T-cell (primary cell): Measurements from ENCODE around the gene ZNF800. TPM values are rescaled to one million over a fixed set of nuclear protein-coding genes. Genes with fewer than 3 reads are reported as not detected.

ENCODE experiments used
- ATAC-seq, 4 experiments: fragments of 200-7000 bp in 3 of 4; fragments of 150-1000 bp in 1 of 4; cut with Tn5 transposase; replicated peaks in 1 of 4; 1 replicate in 3 of 4; 2 replicates in 1 of 4; pipeline ENCODE4 v1.10.0; 2021; ENCODE audit warnings: moderate library complexity in 3 of 4, mild to moderate bottlenecking in 2 of 4, moderate number of reproducible peaks in 1 of 4
- CTCF ChIA-PET, 2 donors: fragments of 300-600 bp; sonication (Branson Sonifier 250); formaldehyde crosslinking; loops; one replicate each; lab custom pipeline; 2022; ENCODE audit warnings: antibody characterized with exemption in 2 of 2; lab: Charles Lee
- POLR2A ChIA-PET, 2 donors: fragments of 300-600 bp; sonication (Branson Sonifier 250); formaldehyde crosslinking; loops; one replicate each; lab custom pipeline; 2022; ENCODE audit warnings: antibody characterized with exemption in 2 of 2; lab: Charles Lee
- DNase-seq, 35 experiments: peaks; one replicate each; pipeline versions ENCODE4 v3.0.0 to v3.0.0-alpha.2; 2013 to 2023
- H3K27ac ChIP-seq: one replicate; pipeline ENCODE4 v1.5.1; 2013; ENCODE audit warnings: low read length
- H3K27me3 ChIP-seq, 2 experiments: replicated peaks in 1 of 2; 1 replicate in 1 of 2; 2 replicates in 1 of 2; pipeline versions ENCODE4 v1.6.1 to v1.7.0; 2013; ENCODE audit warnings: low read length in 1 of 2, mixed read lengths in 1 of 2; ENCODE audit not compliant: control insufficient read depth in 2 of 2, insufficient read depth in 2 of 2; ENCODE audit errors: extremely low read depth in 1 of 2
- H3K36me3 ChIP-seq, 2 donors: 1 replicate in 1 of 2; 2 replicates in 1 of 2; pipeline versions ENCODE4 v1.6.1 to v1.7.0; 2013; ENCODE audit warnings: low read length in 1 of 2; ENCODE audit not compliant: control insufficient read depth in 2 of 2, insufficient read depth in 1 of 2; ENCODE audit errors: extremely low read depth in 1 of 2
- H3K4me1 ChIP-seq, 2 experiments: 1 replicate in 1 of 2; 2 replicates in 1 of 2; pipeline versions ENCODE4 v1.6.1 to v1.7.0; 2013; ENCODE audit warnings: low read length in 2 of 2, mixed read lengths in 1 of 2; ENCODE audit not compliant: insufficient read depth in 2 of 2, control insufficient read depth in 1 of 2; ENCODE audit errors: extremely low read depth in 1 of 2
- H3K4me3 ChIP-seq, 2 donors: 1 replicate in 1 of 2; 2 replicates in 1 of 2; pipeline versions ENCODE4 v1.5.1 to v1.7.0; 2013; ENCODE audit warnings: mild to moderate bottlenecking in 2 of 2, low read length in 1 of 2, moderate library complexity in 1 of 2; ENCODE audit not compliant: control insufficient read depth in 1 of 2; ENCODE audit errors: extremely low read depth in 1 of 2
- H3K9me3 ChIP-seq: 2 replicates; pipeline ENCODE4 v1.7.0; 2013
- H3K27ac Mint-ChIP-seq, 2 donors: one replicate each; pipeline ENCODE4 v1.8.0; 2020 to 2021; ENCODE audit warnings: mild to moderate bottlenecking in 2 of 2, mixed read lengths in 2 of 2
- H3K27me3 Mint-ChIP-seq, 2 donors: one replicate each; pipeline ENCODE4 v1.8.0; 2021 to 2022; ENCODE audit warnings: mixed read lengths in 2 of 2
- H3K36me3 Mint-ChIP-seq: one replicate; pipeline ENCODE4 v1.8.0; 2021; ENCODE audit warnings: mixed read lengths
- H3K4me1 Mint-ChIP-seq, 3 donors: one replicate each; pipeline ENCODE4 v1.8.0; 2020 to 2022; ENCODE audit warnings: mixed read lengths in 3 of 3, mild to moderate bottlenecking in 1 of 3
- H3K4me3 Mint-ChIP-seq, 3 donors: one replicate each; pipeline ENCODE4 v1.8.0; 2020 to 2022; ENCODE audit warnings: mild to moderate bottlenecking in 3 of 3, mixed read lengths in 3 of 3, moderate library complexity in 3 of 3
- H3K9me3 Mint-ChIP-seq, 3 donors: one replicate each; pipeline ENCODE4 v1.8.0; 2020 to 2022; ENCODE audit warnings: mixed read lengths in 3 of 3
- WGBS: methylation state at CpG from one replicate; pipeline ENCODE4 v1.1.5; 2013; ENCODE audit warnings: missing lambda C conversion rate; ENCODE audit not compliant: insufficient coverage; 5-methylcytosine and 5-hydroxymethylcytosine counted together
- total RNA-seq, 35 experiments: library from RNA in 6 of 35; stranded (reverse) in 6 of 35; fragments of 120-200 nt in 1 of 35; gene quantifications; one replicate each; pipeline versions ENCODE4 v1.2.1 to v1.2.4 and lab custom pipeline; 2013 to 2026

Gene ZNF800
- total RNA-seq, 5 donors from 2014 or later (not counting 1 experiment from before 2014, with no cell fraction given) = 59.6 to 75.0 (median 64.3) TPM

- Mint-ChIP-seq H3K4me1 (no peaks in the 10 kb centered on the region), H3K27me3 (peaks cover 19 to 21% of the 10 kb centered on the region in 2 donors), H3K27ac (no peak overlapping the region), H3K4me3 (no peak overlapping the region), H3K9me3 (peaks cover 0 to 4% (median 4%) of the 10 kb centered on the region in 3 donors), H3K36me3 (peaks cover 3% of the 10 kb centered on the region)
- POLR2A ChIA-PET = no interaction called here
- no peaks in the 10 kb centered on the region for H3K9me3 ChIP-seq
- no peaks in the 10 kb centered on the region for H3K4me1 ChIP-seq
- CTCF ChIA-PET = interaction anchor here in 1 of 2 donors (0.7 kb wide), 1 partner anchor 25 kb away, joined by 4 read pairs; no protein-coding TSS in a partner anchor
- ATAC-seq = no peak
- no peaks in the 10 kb centered on the region for H3K36me3 ChIP-seq
- no CpG with 5 or more reads among the region's 5 CpGs for WGBS
- DNase-seq = no peak
- peaks cover 4 to 6% of the 10 kb centered on the region in 2 experiments for H3K27me3 ChIP-seq
- no peak overlapping the region for H3K27ac ChIP-seq
- no peak overlapping the region for H3K4me3 ChIP-seq
These were observed 54.9 kb downstream of the ZNF800 start for GRCh38 chr7:127337581-127337980.

GRCh38 chr7:127336458-127336857 lies 56.0 kb downstream of the ZNF800 start:
- Mint-ChIP-seq H3K27me3 (peaks cover 19 to 25% of the 10 kb centered on the region in 2 donors), H3K36me3 (no peaks in the 10 kb centered on the region), H3K4me1 (no peaks in the 10 kb centered on the region), H3K9me3 (no peaks in the 10 kb centered on the region), H3K4me3 (no peak overlapping the region), H3K27ac (no peak overlapping the region)
- no peak for DNase-seq
- Histone ChIP-seq H3K4me1 (no peaks in the 10 kb centered on the region), H3K9me3 (no peaks in the 10 kb centered on the region), H3K4me3 (no peak overlapping the region), H3K36me3 (no peaks in the 10 kb centered on the region), H3K27me3 (peaks cover 4 to 6% of the 10 kb centered on the region in 2 experiments), H3K27ac (no peak overlapping the region)
- no CpG with 5 or more reads among the region's 2 CpGs for WGBS
- ATAC-seq = no peak
- POLR2A ChIA-PET = no interaction called here
- CTCF ChIA-PET = interaction anchor here in 1 of 2 donors (0.6 kb wide), 1 partner anchor 146 kb away, joined by 3 read pairs; no protein-coding TSS in a partner anchor

GRCh38 chr7:127332880-127333279 lies 59.6 kb downstream of the ZNF800 start:
- ATAC-seq = no peak
- no peak for DNase-seq

GRCh38 chr7:127330070-127330469 lies 62.4 kb downstream of the ZNF800 start:
- Histone ChIP-seq H3K27ac (no peak overlapping the region), H3K4me3 (no peak overlapping the region), H3K9me3 (no peaks in the 10 kb centered on the region), H3K36me3 (no peaks in the 10 kb centered on the region), H3K4me1 (no peaks in the 10 kb centered on the region), H3K27me3 (peaks cover 0 to 4% of the 10 kb centered on the region in 2 experiments)
- ATAC-seq (no peak), DNase-seq (no peak)
- Mint-ChIP-seq H3K4me1 (no peaks in the 10 kb centered on the region), H3K36me3 (no peaks in the 10 kb centered on the region), H3K27me3 (peaks cover 18 to 22% of the 10 kb centered on the region in 2 donors), H3K9me3 (no peaks in the 10 kb centered on the region), H3K4me3 (no peak overlapping the region), H3K27ac (no peak overlapping the region)
- CTCF ChIA-PET = interaction anchor here in 1 of 2 donors (0.6 kb wide), 1 partner anchor 755 kb away, joined by 4 read pairs; no protein-coding TSS in a partner anchor
- POLR2A ChIA-PET = interaction anchor here in 1 of 2 donors (0.7 kb wide), 1 partner anchor 115 kb away, joined by 8 read pairs; no protein-coding TSS in a partner anchor
- WGBS = no CpG with 5 or more reads among the region's 1 CpG

More at GRCh38 chr7:127332880-127333279, 59.6 kb downstream of the ZNF800 start:
- no peaks in the 10 kb centered on the region for H3K9me3 ChIP-seq
- no peak overlapping the region for H3K27ac ChIP-seq
- Mint-ChIP-seq H3K4me3 (no peak overlapping the region), H3K36me3 (no peaks in the 10 kb centered on the region), H3K9me3 (no peaks in the 10 kb centered on the region), H3K27me3 (peaks cover 19 to 24% of the 10 kb centered on the region in 2 donors), H3K27ac (no peak overlapping the region), H3K4me1 (no peaks in the 10 kb centered on the region)
- no peaks in the 10 kb centered on the region for H3K4me1 ChIP-seq
- WGBS = no CpG with 5 or more reads among the region's 2 CpGs
- POLR2A ChIA-PET = no interaction called here
- H3K36me3 ChIP-seq = no peaks in the 10 kb centered on the region
- H3K4me3 ChIP-seq = no peak overlapping the region
- peaks cover 5 to 6% of the 10 kb centered on the region in 2 experiments for H3K27me3 ChIP-seq
- CTCF ChIA-PET = no interaction called here

GRCh38 chr7:127322832-127323493 lies 69.5 kb downstream of the ZNF800 start:
- 61% methylated on average over 5 of the region's 7 CpGs for WGBS

GRCh38 chr7:127322351-127322750 lies 70.2 kb downstream of the ZNF800 start:
- CTCF ChIA-PET = interaction anchor here (0.6 to 1.6 kb wide), 3 partner anchors 26 to 192 kb away, joined by 3 to 7 read pairs (median 3); no protein-coding TSS in a partner anchor
- Mint-ChIP-seq H3K27me3 (peaks cover 4 to 16% of the 10 kb centered on the region in 2 donors), H3K27ac (peak overlapping the region; percentile 37 to 83), H3K4me3 (peak overlapping the region; percentile 25 to 43 (median 28)), H3K36me3 (no peaks in the 10 kb centered on the region), H3K9me3 (no peaks in the 10 kb centered on the region), H3K4me1 (peaks cover 18 to 26% (median 21%) of the 10 kb centered on the region in 3 donors)
- POLR2A ChIA-PET = no interaction called here
- Histone ChIP-seq H3K27me3 (peaks cover 0 to 5% of the 10 kb centered on the region in 2 experiments), H3K36me3 (no peaks in the 10 kb centered on the region), H3K9me3 (no peaks in the 10 kb centered on the region), H3K4me3 (no peak overlapping the region), H3K27ac (no peak overlapping the region), H3K4me1 (peaks cover 0 to 9% of the 10 kb centered on the region in 2 experiments)
- peak in 15 of 35 experiments; percentile 3 to 53 (median 10) for DNase-seq
- 36% methylated on average over 4 of the region's 5 CpGs for WGBS
- ATAC-seq = peak; percentile 69 to 90 (median 84)

More at GRCh38 chr7:127322832-127323493, 69.5 kb downstream of the ZNF800 start:
- Histone ChIP-seq H3K27ac (no peak overlapping the region), H3K9me3 (no peaks in the 10 kb centered on the region), H3K4me3 (no peak overlapping the region), H3K27me3 (peaks cover 0 to 5% of the 10 kb centered on the region in 2 experiments), H3K4me1 (peaks cover 0 to 9% of the 10 kb centered on the region in 2 experiments), H3K36me3 (no peaks in the 10 kb centered on the region)
- peaks cover 6 to 18% of the 10 kb centered on the region in 2 donors for H3K27me3 Mint-ChIP-seq
- no peak for DNase-seq
- POLR2A ChIA-PET = no interaction called here
- H3K4me3 Mint-ChIP-seq = peak overlapping the region in 2 of 3 donors; percentile 21 to 25
- H3K36me3 Mint-ChIP-seq = no peaks in the 10 kb centered on the region
- H3K27ac Mint-ChIP-seq = peak overlapping the region; percentile 37 to 83
- no peaks in the 10 kb centered on the region for H3K9me3 Mint-ChIP-seq
- H3K4me1 Mint-ChIP-seq = peaks cover 18 to 26% (median 21%) of the 10 kb centered on the region in 3 donors
- ATAC-seq = peak in 2 of 4 experiments; percentile 13 to 26
- CTCF ChIA-PET = interaction anchor here in 1 of 2 donors (0.5 to 1.6 kb wide), 2 partner anchors 25 to 1358 kb away, joined by 3 to 7 read pairs; no protein-coding TSS in a partner anchor
